Raji (cell line): ENCODE measurements around the gene EPHX1.

ENCODE experiments used
- POLR2A ChIP-seq: IDR thresholded peaks from 2 replicates; pipeline ENCODE4 v1.6.1; 2011; ENCODE audit warnings: low read depth, low read length, control low read depth; ENCODE audit not compliant: insufficient read depth

The EPHX1 gene

DNA sequence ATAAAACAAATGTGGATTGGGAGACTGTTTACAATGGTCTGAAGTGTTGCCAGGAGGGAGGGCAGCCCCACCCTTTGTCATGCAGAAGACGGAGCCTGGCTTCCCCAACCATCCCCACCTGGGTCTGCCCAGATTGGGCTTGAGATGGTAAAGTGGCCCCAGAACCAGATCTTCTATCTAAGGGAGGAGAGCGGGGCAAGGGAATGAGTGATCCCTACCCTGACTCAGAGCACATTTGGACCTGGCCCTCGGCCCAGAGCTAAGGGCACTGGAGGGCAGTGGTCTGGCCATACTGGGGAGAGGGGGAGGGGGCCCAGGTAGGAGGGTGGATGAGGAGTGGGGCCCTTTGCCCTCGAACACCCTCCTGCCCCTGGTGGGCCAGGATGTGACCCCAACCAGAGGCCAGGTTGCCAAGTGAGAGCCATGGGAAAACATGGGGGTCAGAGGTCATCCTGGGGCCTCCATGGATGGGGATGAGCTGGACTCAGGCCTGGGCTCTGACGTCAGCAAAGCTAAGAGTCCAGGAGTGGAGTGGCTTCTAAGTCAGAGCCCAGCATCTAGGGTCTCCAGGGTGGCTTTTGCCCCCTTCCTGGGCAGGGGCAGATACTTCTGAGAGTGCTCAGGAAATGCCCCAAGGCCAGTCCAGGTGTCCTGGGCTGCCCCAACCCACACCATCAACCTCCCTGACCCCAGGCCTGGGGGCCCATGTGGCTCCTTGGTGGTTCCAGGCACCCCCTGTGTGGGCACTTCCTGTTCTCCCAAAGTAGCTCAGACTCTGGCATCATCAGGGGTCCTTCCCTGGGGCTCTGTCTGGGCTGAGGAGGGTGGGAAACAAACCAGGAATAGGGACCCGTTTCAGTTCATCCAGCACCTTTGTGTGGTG is 80.7 kb downstream of the EPHX1 start:
- TF ChIP-seq POLR2A, result no peak

DNA sequence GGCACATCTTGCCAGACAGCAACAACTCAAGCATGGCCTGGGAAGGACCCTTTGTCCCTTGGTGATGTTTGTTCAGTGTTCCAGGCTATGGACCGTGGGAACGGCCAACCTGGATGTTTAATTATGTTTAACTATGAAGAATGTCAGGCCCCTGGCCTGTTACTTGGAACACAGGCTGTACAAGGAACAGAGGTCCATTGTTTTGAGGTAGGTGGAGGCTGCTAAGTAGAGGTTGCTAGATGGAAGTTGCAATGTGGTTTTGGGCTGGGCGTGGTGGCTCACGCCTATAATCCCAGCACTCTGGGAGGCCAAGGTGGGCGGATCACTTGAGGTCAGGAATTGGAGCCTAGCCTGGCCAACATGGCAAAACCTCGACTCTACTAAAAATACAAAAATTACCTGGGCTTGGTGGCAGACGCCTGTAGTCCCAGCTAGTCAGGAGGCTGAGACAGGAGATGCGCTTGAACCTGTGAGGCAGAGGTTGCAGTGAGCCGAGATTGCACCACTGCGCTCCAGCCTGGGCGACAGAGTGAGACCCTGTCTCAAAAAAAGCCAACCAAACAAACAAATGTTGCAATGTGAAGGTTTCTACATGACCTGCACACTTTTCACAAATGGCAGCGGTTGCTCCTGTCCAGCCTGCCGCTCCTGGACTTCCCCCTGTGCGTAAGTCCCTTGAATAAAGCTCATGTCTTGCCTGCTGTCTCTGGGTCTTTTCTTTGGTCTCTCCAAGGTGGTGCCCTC is 81.5 kb downstream of the EPHX1 start:
- TF ChIP-seq POLR2A, result no peak

DNA sequence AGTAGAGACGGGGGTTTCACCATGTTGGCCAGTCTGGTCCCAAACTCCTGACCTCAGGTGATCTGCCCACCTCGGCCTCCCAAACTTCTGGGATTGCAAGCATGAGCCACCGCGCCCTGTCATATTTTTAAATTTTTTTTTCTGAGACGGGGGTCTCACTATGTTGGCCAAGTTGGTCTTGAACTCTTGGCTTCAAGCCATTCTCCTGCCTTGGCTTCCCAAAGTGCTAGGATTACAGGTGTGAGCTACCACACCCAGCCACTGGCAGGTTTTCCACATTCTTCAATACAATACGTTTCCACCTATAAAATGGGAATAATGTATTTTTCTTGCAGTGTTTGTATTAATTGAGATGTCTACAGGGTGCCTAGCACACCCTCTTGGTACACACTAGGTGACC is 82.4 kb downstream of the EPHX1 start:
- no peak for TF ChIP-seq POLR2A
